Measurements from ENCODE around the gene HPS5. TPM values are rescaled to one million over a fixed set of nuclear protein-coding genes. Genes with fewer than 3 reads are reported as not detected.
"Not testable (repeated sequence)": the region's sequence is repeated elsewhere in the genome, so short reads cannot be mapped to it uniquely, and the experiment has no call there.

HPS5 gene
- total RNA-seq, 2 experiments from 2014 or later: 16.1 to 17.8 TPM

- H3K4me3 Mint-ChIP-seq: no peak overlapping the region
- H3K36me3 Mint-ChIP-seq: peaks cover 23% of the 10 kb centered on the region
- ATAC-seq (ENCODE audit: low read depth) (no peak), DNase-seq (no peak)
- H3K27ac Mint-ChIP-seq: no peak overlapping the region
- POLR2A ChIA-PET: no interaction called here
- H3K4me1 Mint-ChIP-seq: peaks cover 2% of the 10 kb centered on the region
- H3K27me3 Mint-ChIP-seq: no peaks in the 10 kb centered on the region
- H3K9me3 Mint-ChIP-seq: no peaks in the 10 kb centered on the region
These were observed 25.7 kb upstream of the HPS5 start for GRCh38 chr11:18347471-18348125.

GRCh38 chr11:18332891-18333290 lies 11.0 kb upstream of the HPS5 start:
- H3K36me3 Mint-ChIP-seq: peaks cover 41% of the 10 kb centered on the region
- ATAC-seq (ENCODE audit: low read depth) (no peak), DNase-seq (no peak)
- H3K27me3 Mint-ChIP-seq: no peaks in the 10 kb centered on the region
- peak overlapping the region; percentile 19 for H3K27ac Mint-ChIP-seq
- peak overlapping the region; percentile 16 for H3K4me3 Mint-ChIP-seq
- no peaks in the 10 kb centered on the region for H3K9me3 Mint-ChIP-seq
- POLR2A ChIA-PET: interaction anchor here (2.2 kb wide), 1 partner anchor 62 kb away, joined by 7 read pairs; the partner anchor contains the start of gene LDHA
- H3K4me1 Mint-ChIP-seq: peaks cover 39% of the 10 kb centered on the region

GRCh38 chr11:18332302-18332701 lies 10.4 kb upstream of the HPS5 start:
- peak overlapping the region; percentile 66 for H3K4me3 Mint-ChIP-seq
- POLR2A ChIA-PET: interaction anchor here (2.2 kb wide), 1 partner anchor 62 kb away, joined by 7 read pairs; the partner anchor contains the start of gene LDHA
- H3K36me3 Mint-ChIP-seq: peaks cover 41% of the 10 kb centered on the region
- ATAC-seq (ENCODE audit: low read depth) (peak; percentile 20), DNase-seq (no peak)
- H3K27me3 Mint-ChIP-seq: no peaks in the 10 kb centered on the region
- H3K9me3 Mint-ChIP-seq: no peaks in the 10 kb centered on the region
- peaks cover 39% of the 10 kb centered on the region for H3K4me1 Mint-ChIP-seq
- H3K27ac Mint-ChIP-seq: peak overlapping the region; percentile 73

- Mint-ChIP-seq H3K27me3 (no peaks in the 10 kb centered on the region), H3K36me3 (peaks cover 42% of the 10 kb centered on the region)
These were observed 9.0 kb upstream of the HPS5 start for GRCh38 chr11:18330921-18331320.

GRCh38 chr11:18329196-18329870 lies 7.4 kb upstream of the HPS5 start:
- Mint-ChIP-seq H3K9me3 (no peaks in the 10 kb centered on the region), H3K36me3 (peaks cover 32% of the 10 kb centered on the region), H3K4me1 (peaks cover 53% of the 10 kb centered on the region), H3K27ac (peak overlapping the region; percentile 49), H3K27me3 (no peaks in the 10 kb centered on the region), H3K4me3 (peak overlapping the region; percentile 15)
- DNase-seq (no peak), ATAC-seq (ENCODE audit: low read depth) (peak; percentile 19)
- POLR2A ChIA-PET: no interaction called here

More at GRCh38 chr11:18330921-18331320, 9.0 kb upstream of the HPS5 start:
- Mint-ChIP-seq H3K4me3 (peak overlapping the region; percentile 7), H3K4me1 (peaks cover 41% of the 10 kb centered on the region), H3K9me3 (no peaks in the 10 kb centered on the region), H3K27ac (peak overlapping the region; percentile 61)
- POLR2A ChIA-PET: no interaction called here
- DNase-seq (no peak), ATAC-seq (ENCODE audit: low read depth) (no peak)

GRCh38 chr11:18324381-18324780 lies 2.4 kb upstream of the HPS5 start:
- ATAC-seq (ENCODE audit: low read depth) (no peak), DNase-seq (no peak)
- Mint-ChIP-seq H3K27me3 (no peaks in the 10 kb centered on the region), H3K9me3 (no peaks in the 10 kb centered on the region), H3K4me3 (peak overlapping the region; percentile 92), H3K27ac (peak overlapping the region; percentile 40), H3K36me3 (peaks cover 11% of the 10 kb centered on the region), H3K4me1 (peaks cover 47% of the 10 kb centered on the region)
- POLR2A ChIA-PET: interaction anchor here (1.0 kb wide), 1 partner anchor 70 kb away, joined by 3 read pairs; the partner anchor contains the start of gene LDHA

- H3K27me3 Mint-ChIP-seq; ATAC-seq (ENCODE audit: low read depth); H3K9me3 Mint-ChIP-seq; DNase-seq: not testable (repeated sequence)
- H3K4me3 Mint-ChIP-seq: peak overlapping the region; percentile 92
- peaks cover 10% of the 10 kb centered on the region for H3K36me3 Mint-ChIP-seq
- POLR2A ChIA-PET: interaction anchor here (1.0 kb wide), 1 partner anchor 71 kb away, joined by 3 read pairs; the partner anchor contains the start of gene LDHA
- peaks cover 49% of the 10 kb centered on the region for H3K4me1 Mint-ChIP-seq
- H3K27ac Mint-ChIP-seq: peak overlapping the region; percentile 99
These were observed 1.9 kb upstream of the HPS5 start for GRCh38 chr11:18323881-18324280.

GRCh38 chr11:18322818-18323570 lies 1.1 kb upstream of the HPS5 start:
- Mint-ChIP-seq H3K4me3 (peak overlapping the region; percentile 92), H3K9me3 (no peaks in the 10 kb centered on the region), H3K27me3 (no peaks in the 10 kb centered on the region), H3K36me3 (peaks cover 13% of the 10 kb centered on the region), H3K27ac (peak overlapping the region; percentile 99), H3K4me1 (peaks cover 51% of the 10 kb centered on the region)
- DNase-seq (no peak), ATAC-seq (ENCODE audit: low read depth) (no peak)
- POLR2A ChIA-PET: interaction anchor here (0.8 to 4.3 kb wide), 9 partner anchors 10 to 311 kb away, joined by 3 to 77 read pairs (median 5); partner anchors contain the start of genes LDHA, SAAL1, SPTY2D1 and TSG101

- peak; percentile 8 for ATAC-seq (ENCODE audit: low read depth)
- H3K4me3 Mint-ChIP-seq: peak overlapping the region; percentile 92
- peaks cover 50% of the 10 kb centered on the region for H3K4me1 Mint-ChIP-seq
- peak overlapping the region; percentile 99 for H3K27ac Mint-ChIP-seq
- POLR2A ChIA-PET: interaction anchor here (0.6 to 4.3 kb wide), 11 partner anchors 22 to 313 kb away, joined by 3 to 77 read pairs (median 5); partner anchors contain the start of genes LDHA, SAAL1, SPTY2D1 and TSG101
- H3K27me3 Mint-ChIP-seq: no peaks in the 10 kb centered on the region
- DNase-seq: no peak
- no peaks in the 10 kb centered on the region for H3K9me3 Mint-ChIP-seq
- peaks cover 15% of the 10 kb centered on the region for H3K36me3 Mint-ChIP-seq
These were observed 367 bp downstream of the HPS5 start for GRCh38 chr11:18321578-18321968.

- Mint-ChIP-seq H3K36me3 (peaks cover 13% of the 10 kb centered on the region), H3K9me3 (no peaks in the 10 kb centered on the region), H3K27ac (no peak overlapping the region), H3K4me3 (peak overlapping the region; percentile 75), H3K27me3 (no peaks in the 10 kb centered on the region), H3K4me1 (peaks cover 49% of the 10 kb centered on the region)
- DNase-seq (no peak), ATAC-seq (ENCODE audit: low read depth) (no peak)
- POLR2A ChIA-PET: interaction anchor here (0.5 to 4.3 kb wide), 4 partner anchors 52 to 206 kb away, joined by 3 to 77 read pairs (median 24); partner anchors contain the start of genes LDHA and TSG101
These were observed 1.3 kb downstream of the HPS5 start for GRCh38 chr11:18320617-18321016.

- no peak for DNase-seq
- Mint-ChIP-seq H3K27me3 (no peaks in the 10 kb centered on the region), H3K36me3 (peaks cover 9% of the 10 kb centered on the region), H3K27ac (no peak overlapping the region), H3K9me3 (no peaks in the 10 kb centered on the region), H3K4me3 (peak overlapping the region; percentile 75), H3K4me1 (peaks cover 43% of the 10 kb centered on the region)
- ATAC-seq (ENCODE audit: low read depth): no peak
- POLR2A ChIA-PET: interaction anchor here (0.9 to 4.3 kb wide), 3 partner anchors 64 to 206 kb away, joined by 3 to 77 read pairs (median 28); partner anchors contain the start of gene LDHA
These were observed 2.0 kb downstream of the HPS5 start for GRCh38 chr11:18319914-18320313.

- Mint-ChIP-seq H3K27me3 (no peaks in the 10 kb centered on the region), H3K27ac (no peak overlapping the region), H3K36me3 (peaks cover 9% of the 10 kb centered on the region), H3K4me1 (peaks cover 28% of the 10 kb centered on the region), H3K9me3 (no peaks in the 10 kb centered on the region), H3K4me3 (no peak overlapping the region)
- POLR2A ChIA-PET: no interaction called here
- DNase-seq (no peak), ATAC-seq (ENCODE audit: low read depth) (no peak)
These were observed 4.4 kb downstream of the HPS5 start for GRCh38 chr11:18317551-18317950.

GRCh38 chr11:18315893-18316292 lies 6.0 kb downstream of the HPS5 start:
- POLR2A ChIA-PET: interaction anchor here (1.0 kb wide), 1 partner anchor 56 kb away, joined by 4 read pairs; no protein-coding TSS in a partner anchor
- Mint-ChIP-seq H3K4me3 (no peak overlapping the region), H3K36me3 (peaks cover 11% of the 10 kb centered on the region), H3K9me3 (no peaks in the 10 kb centered on the region), H3K27me3 (no peaks in the 10 kb centered on the region), H3K4me1 (peaks cover 24% of the 10 kb centered on the region), H3K27ac (peak overlapping the region; percentile 43)
- ATAC-seq (ENCODE audit: low read depth): no peak
- no peak for DNase-seq

All from activated naive CD8-positive, alpha-beta T cell treated with anti-CD3 and anti-CD28 coated beads, Interleukin-2, amount 10 ng/mL, durations not matched to agents 7 days and 5 days (primary cell).